ENCODE measurements around the gene IL13. TPM values are rescaled to one million over a fixed set of nuclear protein-coding genes. Genes with fewer than 3 reads are reported as not detected.

IL13 gene
- total RNA-seq, 1 experiment from 2014 or later = not detected

GRCh38 chr5:132668706-132669454, 10.9 kb downstream of the IL13 start:
- DNase-seq (ENCODE audit: low spot score) = no peak
- in situ Hi-C loops (cut with HindIII; ENCODE audit: low sequenced_read_pairs) = no loop called here

DNA sequence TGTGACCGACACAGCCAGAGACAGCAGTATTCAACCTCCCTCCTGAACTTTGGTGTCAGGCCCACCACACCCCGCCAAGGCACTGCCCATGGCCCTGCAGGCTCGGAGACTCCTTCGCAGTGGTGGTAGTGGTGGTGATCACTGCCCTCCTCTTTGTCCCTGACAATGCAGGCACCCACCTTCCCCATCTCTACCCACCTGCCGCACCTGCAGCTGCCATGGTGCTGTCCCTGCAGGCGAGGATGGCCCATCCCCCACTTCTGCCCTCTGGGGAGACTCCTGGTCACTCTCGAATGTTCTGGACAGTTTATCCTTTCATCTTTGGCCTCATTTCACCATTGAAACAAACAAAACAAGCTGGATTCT, 11.5 kb downstream of the IL13 start:
- no peak for DNase-seq (ENCODE audit: low spot score)
- in situ Hi-C loops (cut with HindIII; ENCODE audit: low sequenced_read_pairs) = no loop called here

DNA sequence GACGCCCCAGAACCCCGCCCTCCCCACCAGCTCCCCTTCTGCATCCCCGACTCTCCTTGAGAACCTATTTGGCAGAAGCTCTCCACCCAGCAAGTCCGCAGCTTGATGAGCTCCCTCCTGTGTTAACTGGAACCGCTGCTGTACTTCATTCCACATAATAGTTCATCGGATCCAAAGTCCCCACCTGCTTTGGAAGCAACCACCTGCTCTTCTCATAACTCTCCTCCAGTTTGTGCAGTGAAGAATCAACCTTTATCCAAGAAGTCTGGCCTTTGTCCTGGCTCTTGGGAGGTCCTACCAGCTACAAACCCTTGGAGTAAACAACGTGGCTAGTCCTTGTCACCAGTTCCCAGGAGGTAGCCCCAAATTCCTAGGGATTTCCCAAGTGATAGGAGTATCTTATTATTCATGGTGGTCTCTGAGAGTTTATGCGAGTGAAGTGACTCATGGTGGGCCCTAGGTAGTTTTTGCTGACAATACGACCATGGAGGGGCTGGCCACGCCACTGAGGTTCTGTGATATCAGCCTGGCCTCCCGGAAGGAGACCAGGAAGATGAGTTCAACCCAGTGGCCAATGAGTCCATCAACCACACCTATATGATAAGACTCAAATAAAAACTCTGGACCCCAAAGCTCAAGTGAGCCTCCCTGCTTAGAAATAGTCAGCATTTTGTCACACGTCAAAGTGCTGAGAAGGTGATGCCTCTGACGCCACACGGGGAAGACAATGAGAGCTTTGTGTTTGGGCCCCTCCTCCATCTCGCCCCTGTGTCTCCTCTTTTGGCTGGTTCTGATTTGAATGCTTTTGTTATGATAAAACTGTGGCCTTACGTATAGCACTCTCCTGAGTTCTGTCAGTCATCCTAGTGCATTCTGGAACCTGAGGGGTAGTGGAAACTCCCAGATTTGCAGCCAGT, 12.3 kb downstream of the IL13 start:
- in situ Hi-C loops (cut with HindIII; ENCODE audit: low sequenced_read_pairs) = no loop called here
- no peak for DNase-seq (ENCODE audit: low spot score)

DNA sequence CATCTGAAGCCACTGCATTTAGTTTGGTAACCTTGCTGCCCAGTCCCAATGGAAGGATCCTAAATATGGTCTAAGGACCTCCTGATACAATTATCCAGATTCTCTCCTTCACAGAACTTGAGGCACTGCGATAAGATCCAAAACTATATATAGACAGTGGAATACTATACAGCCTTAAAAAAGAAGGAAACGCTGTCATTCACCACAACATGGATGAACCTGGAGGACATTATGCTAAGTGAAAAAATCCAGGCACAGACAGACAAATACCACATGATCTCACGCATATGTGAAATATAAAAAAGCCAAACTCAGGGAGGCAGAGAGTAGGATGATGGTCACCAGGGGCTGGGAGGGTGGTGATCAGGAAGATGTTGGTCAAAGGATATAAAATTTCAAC, 13.0 kb downstream of the IL13 start:
- no peak for DNase-seq (ENCODE audit: low spot score)
- in situ Hi-C loops (cut with HindIII; ENCODE audit: low sequenced_read_pairs) = no loop called here

- no peak for DNase-seq (ENCODE audit: low spot score)
- in situ Hi-C loops (cut with HindIII; ENCODE audit: low sequenced_read_pairs) = no loop called here
These were observed 15.5 kb downstream of the IL13 start for GRCh38 chr5:132673488-132673887.

GRCh38 chr5:132673939-132674630, 16.1 kb downstream of the IL13 start, which contains the start of gene IL4:
IL4 (plus strand) TSS chr5:132673989; CDS start chr5:132674051, 62 bp downstream.
- DNase-seq (ENCODE audit: low spot score) = no peak
- in situ Hi-C loops (cut with HindIII; ENCODE audit: low sequenced_read_pairs) = no loop called here

- no peak for DNase-seq (ENCODE audit: low spot score)
- in situ Hi-C loops (cut with HindIII; ENCODE audit: low sequenced_read_pairs) = no loop called here
These were observed 16.9 kb downstream of the IL13 start for GRCh38 chr5:132674671-132675506.

DNA sequence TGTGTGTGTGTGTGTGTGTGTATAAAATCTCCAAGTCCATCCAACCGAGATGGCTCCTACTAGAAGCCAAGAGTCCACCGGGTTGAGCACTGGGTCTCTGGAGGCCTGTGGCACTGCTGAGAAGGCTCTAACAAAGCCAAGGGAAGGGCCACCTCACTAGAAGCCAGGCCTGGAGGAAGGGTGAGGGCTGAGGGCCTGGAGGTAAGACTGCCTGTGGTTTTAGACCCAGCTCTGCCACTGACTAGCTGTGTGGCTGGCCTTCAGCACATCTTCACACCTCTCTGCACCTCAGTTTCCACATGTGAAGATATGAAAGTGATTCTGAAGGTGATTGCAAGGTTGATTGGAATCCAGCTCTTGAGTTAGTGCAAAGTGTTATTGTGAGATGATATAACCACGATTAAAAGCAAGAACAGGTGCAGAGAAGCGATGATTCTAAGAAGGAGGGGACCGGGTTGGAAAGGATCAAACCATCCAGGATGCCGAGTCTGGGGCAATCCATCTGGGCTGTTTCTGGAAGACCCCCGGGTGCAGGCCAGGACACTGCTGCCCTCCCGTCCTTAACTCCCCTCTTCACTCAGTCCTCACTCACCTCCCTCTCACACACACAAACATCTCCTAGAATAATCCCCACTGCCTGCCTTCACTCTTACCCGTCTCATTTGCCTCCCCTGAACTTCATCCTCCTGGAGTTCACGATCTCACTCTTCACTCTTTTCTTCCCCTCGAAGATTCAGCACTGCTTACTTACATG, 18.1 kb downstream of the IL13 start:
- no peak for DNase-seq (ENCODE audit: low spot score)
- in situ Hi-C loops (cut with HindIII; ENCODE audit: low sequenced_read_pairs) = no loop called here

GRCh38 chr5:132677191-132677590, 19.2 kb downstream of the IL13 start:
- in situ Hi-C loops (cut with HindIII; ENCODE audit: low sequenced_read_pairs) = no loop called here
- no peak for DNase-seq (ENCODE audit: low spot score)

- in situ Hi-C loops (cut with HindIII; ENCODE audit: low sequenced_read_pairs) = no loop called here
- no peak for DNase-seq (ENCODE audit: low spot score)
These were observed 19.9 kb downstream of the IL13 start for GRCh38 chr5:132677682-132678400.

DNA sequence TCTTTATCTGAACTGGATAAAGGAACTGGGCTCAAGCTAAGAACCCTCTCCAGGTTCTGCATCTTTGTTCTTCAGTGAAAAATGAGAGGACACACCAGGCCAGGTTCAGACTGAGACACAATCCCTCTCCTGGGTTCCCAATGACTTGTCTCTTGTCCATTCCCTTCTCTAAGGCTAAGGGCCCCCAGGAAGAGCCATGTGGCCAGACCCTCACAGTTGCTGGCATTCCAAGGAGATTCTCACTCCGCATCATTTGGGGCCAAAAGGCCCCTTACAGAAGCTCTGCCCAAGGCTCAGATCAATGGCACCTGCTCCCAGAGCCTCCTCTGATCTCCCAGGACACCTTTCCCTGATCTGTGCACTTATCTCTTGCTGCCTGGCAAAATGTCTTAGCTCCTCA, 20.8 kb downstream of the IL13 start:
- in situ Hi-C loops (cut with HindIII; ENCODE audit: low sequenced_read_pairs) = no loop called here

GRCh38 chr5:132679166-132679565, 21.2 kb downstream of the IL13 start:
- no peak for DNase-seq (ENCODE audit: low spot score)
- in situ Hi-C loops (cut with HindIII; ENCODE audit: low sequenced_read_pairs) = no loop called here

More for the DNA sequence above, 20.8 kb downstream of the IL13 start:
- no peak for DNase-seq (ENCODE audit: low spot score)

GRCh38 chr5:132679717-132680380, 21.9 kb downstream of the IL13 start:
- in situ Hi-C loops (cut with HindIII; ENCODE audit: low sequenced_read_pairs) = no loop called here
- no peak for DNase-seq (ENCODE audit: low spot score)

- DNase-seq (ENCODE audit: low spot score) = no peak
- in situ Hi-C loops (cut with HindIII; ENCODE audit: low sequenced_read_pairs) = no loop called here
These were observed 23.0 kb downstream of the IL13 start for GRCh38 chr5:132680780-132681475.

GRCh38 chr5:132681476-132681831, 23.5 kb downstream of the IL13 start:
- no peak for DNase-seq (ENCODE audit: low spot score)
- in situ Hi-C loops (cut with HindIII; ENCODE audit: low sequenced_read_pairs) = no loop called here

- in situ Hi-C loops (cut with HindIII; ENCODE audit: low sequenced_read_pairs) = no loop called here
- no peak for DNase-seq (ENCODE audit: low spot score)
These were observed 24.0 kb downstream of the IL13 start for GRCh38 chr5:132681983-132682382.

GRCh38 chr5:132684491-132684890, 26.5 kb downstream of the IL13 start:
- no peak for DNase-seq (ENCODE audit: low spot score)

More at GRCh38 chr5:132684491-132684890, 26.5 kb downstream of the IL13 start:
- in situ Hi-C loops (cut with HindIII; ENCODE audit: low sequenced_read_pairs) = no loop called here
